Panc1 (cell line): ENCODE measurements around the gene PBX2. TPM values are rescaled to one million over a fixed set of nuclear protein-coding genes. Genes with fewer than 3 reads are reported as not detected.
"Not testable (repeated sequence)": the region's sequence is repeated elsewhere in the genome, so short reads cannot be mapped to it uniquely, and the experiment has no call there.

Experiments used
- ATAC-seq: fragments of 200-7000 bp; cut with Tn5 transposase; 2 replicates; pipeline ENCODE4 v1.9.1; 2020; ENCODE audit warnings: mild to moderate bottlenecking, moderate library complexity
- BruUV-seq: library from RNA; stranded (reverse); fragments of 400-500 nt; replicated peaks from 2 replicates; lab custom pipeline; 2021; lab: Mats Ljungman, UMichigan
- CTCF ChIA-PET: fragments of 300-600 bp; sonication (Branson Sonifier 250); formaldehyde crosslinking; loops from one replicate; lab custom pipeline; 2022; ENCODE audit warnings: antibody characterized with exemption; lab: Charles Lee
- POLR2A ChIA-PET: fragments of 300-600 bp; sonication (Branson Sonifier 250); formaldehyde crosslinking; loops from one replicate; lab custom pipeline; 2022; ENCODE audit warnings: antibody characterized with exemption; lab: Charles Lee
- DNase-seq: peaks from one replicate; pipeline ENCODE4 v3.0.0-alpha.2; 2010; ENCODE audit warnings: low read depth, low spot score
- H3K27ac ChIP-seq: 2 replicates; pipeline ENCODE4 v1.5.1; 2011; ENCODE audit warnings: mild to moderate bottlenecking, low read length, inconsistent platforms
- H3K27me3 ChIP-seq: fragments of 200-500 bp; sonication (Bioruptor generic); 2 replicates; pipeline ENCODE4 v1.6.0; 2014; ENCODE audit warnings: low read length, inconsistent platforms; ENCODE audit not compliant: control insufficient read depth, insufficient read depth
- H3K36me3 ChIP-seq: fragments of 200-500 bp; sonication (Bioruptor generic); 2 replicates; pipeline ENCODE4 v1.5.1; 2014; ENCODE audit warnings: inconsistent platforms, mild to moderate bottlenecking, low read length, moderate library complexity; ENCODE audit not compliant: control insufficient read depth, insufficient read depth
- H3K4me1 ChIP-seq: 2 replicates; pipeline ENCODE4 v1.5.1; 2011; ENCODE audit warnings: inconsistent platforms, mild to moderate bottlenecking, low read length, moderate library complexity; ENCODE audit not compliant: control insufficient read depth, insufficient read depth
- H3K4me3 ChIP-seq, 2 experiments: 2 replicates each; pipeline ENCODE4 v1.5.1; 2011 to 2012; ENCODE audit warnings: low read depth in 2 of 2, low read length in 2 of 2, mild to moderate bottlenecking in 2 of 2, inconsistent platforms in 1 of 2, moderate library complexity in 1 of 2
- H3K9me3 ChIP-seq: fragments of 200-500 bp; sonication (Bioruptor generic); 2 replicates; pipeline ENCODE4 v1.5.1; 2014; ENCODE audit warnings: low read depth, mild to moderate bottlenecking, inconsistent platforms, low read length, moderate library complexity; ENCODE audit not compliant: control insufficient read depth, insufficient read depth
- POLR2AphosphoS5 ChIP-seq: IDR thresholded peaks from 2 replicates; pipeline ENCODE4 v1.6.1; 2012; ENCODE audit warnings: mild to moderate bottlenecking, low read depth, low read length, moderate library complexity
- SIN3A ChIP-seq: IDR thresholded peaks from 2 replicates; pipeline ENCODE4 v1.6.1; 2012; ENCODE audit warnings: low read depth, mild to moderate bottlenecking, low read length, moderate library complexity, borderline replicate concordance; ENCODE audit not compliant: insufficient read depth
- TCF7L2 ChIP-seq: IDR thresholded peaks from 2 replicates; pipeline ENCODE4 v1.6.1; 2011; ENCODE audit warnings: mild to moderate bottlenecking, low read depth, low read length, inconsistent platforms
- in situ Hi-C: cut with HindIII; loops from 2 replicates; pipeline ENCODE4 v1.10.0; 2016; ENCODE audit warnings: low sequenced_read_pairs, low pct_unique_long_range_greater_than_20kb
- intact Hi-C: fragments of 100-400 bp; cut with micrococcal nuclease; formaldehyde crosslinking; loops from one replicate; pipeline ENCODE4 v1.10.0; 2022; ENCODE audit not compliant: unreplicated experiment
- total RNA-seq: library from RNA; stranded (reverse); gene quantifications from one replicate; pipeline ENCODE4 v1.2.1, GENCODE V29; 2021; ENCODE audit not compliant: unreplicated experiment
- TF ChIP-seq, protein P1 (sequence below): fragments of 450-650 bp; IDR thresholded peaks from 2 replicates; pipeline ENCODE4 v1.5.1; 2017; ENCODE audit warnings: mild to moderate bottlenecking
- TF ChIP-seq, protein P2 (sequence below), 2 experiments: IDR thresholded peaks; 2 replicates each; pipeline ENCODE4 v1.6.1; 2011 to 2012; ENCODE audit warnings: low read depth in 2 of 2, control low read depth in 1 of 2, low read length in 1 of 2, mild to moderate bottlenecking in 1 of 2, moderate library complexity in 1 of 2; ENCODE audit not compliant: insufficient read depth in 1 of 2

Gene PBX2
- total RNA-seq, 1 experiment from 2014 or later: 76.2 TPM

- BruUV-seq: no TSS peak
- intact Hi-C loops: loop anchor here (10.0 kb wide), 1 partner anchor 80 kb away; no protein-coding TSS in a partner anchor
- Histone ChIP-seq H3K9me3 (no peaks in the 10 kb centered on the region), H3K27me3 (no peaks in the 10 kb centered on the region), H3K27ac (peak overlapping the region; percentile 99; the same call in 1 of the 2 replicates), H3K36me3 (no peaks in the 10 kb centered on the region; the same call in 1 of the 2 replicates), H3K4me3 (no peak overlapping the region), H3K4me1 (peaks cover 36% of the 10 kb centered on the region)
- in situ Hi-C loops: no loop called here
- ChIA-PET CTCF (interaction anchor here (0.6 kb wide), 1 partner anchor 9 kb away, joined by 7 read pairs; no protein-coding TSS in a partner anchor), POLR2A (no interaction called here)
- no peak for DNase-seq
- TF ChIP-seq, protein P1, sequence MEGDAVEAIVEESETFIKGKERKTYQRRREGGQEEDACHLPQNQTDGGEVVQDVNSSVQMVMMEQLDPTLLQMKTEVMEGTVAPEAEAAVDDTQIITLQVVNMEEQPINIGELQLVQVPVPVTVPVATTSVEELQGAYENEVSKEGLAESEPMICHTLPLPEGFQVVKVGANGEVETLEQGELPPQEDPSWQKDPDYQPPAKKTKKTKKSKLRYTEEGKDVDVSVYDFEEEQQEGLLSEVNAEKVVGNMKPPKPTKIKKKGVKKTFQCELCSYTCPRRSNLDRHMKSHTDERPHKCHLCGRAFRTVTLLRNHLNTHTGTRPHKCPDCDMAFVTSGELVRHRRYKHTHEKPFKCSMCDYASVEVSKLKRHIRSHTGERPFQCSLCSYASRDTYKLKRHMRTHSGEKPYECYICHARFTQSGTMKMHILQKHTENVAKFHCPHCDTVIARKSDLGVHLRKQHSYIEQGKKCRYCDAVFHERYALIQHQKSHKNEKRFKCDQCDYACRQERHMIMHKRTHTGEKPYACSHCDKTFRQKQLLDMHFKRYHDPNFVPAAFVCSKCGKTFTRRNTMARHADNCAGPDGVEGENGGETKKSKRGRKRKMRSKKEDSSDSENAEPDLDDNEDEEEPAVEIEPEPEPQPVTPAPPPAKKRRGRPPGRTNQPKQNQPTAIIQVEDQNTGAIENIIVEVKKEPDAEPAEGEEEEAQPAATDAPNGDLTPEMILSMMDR: no peak
- TF ChIP-seq SIN3A (no peak), TCF7L2 (no peak), POLR2AphosphoS5 (no peak)
- TF ChIP-seq, protein P2, sequence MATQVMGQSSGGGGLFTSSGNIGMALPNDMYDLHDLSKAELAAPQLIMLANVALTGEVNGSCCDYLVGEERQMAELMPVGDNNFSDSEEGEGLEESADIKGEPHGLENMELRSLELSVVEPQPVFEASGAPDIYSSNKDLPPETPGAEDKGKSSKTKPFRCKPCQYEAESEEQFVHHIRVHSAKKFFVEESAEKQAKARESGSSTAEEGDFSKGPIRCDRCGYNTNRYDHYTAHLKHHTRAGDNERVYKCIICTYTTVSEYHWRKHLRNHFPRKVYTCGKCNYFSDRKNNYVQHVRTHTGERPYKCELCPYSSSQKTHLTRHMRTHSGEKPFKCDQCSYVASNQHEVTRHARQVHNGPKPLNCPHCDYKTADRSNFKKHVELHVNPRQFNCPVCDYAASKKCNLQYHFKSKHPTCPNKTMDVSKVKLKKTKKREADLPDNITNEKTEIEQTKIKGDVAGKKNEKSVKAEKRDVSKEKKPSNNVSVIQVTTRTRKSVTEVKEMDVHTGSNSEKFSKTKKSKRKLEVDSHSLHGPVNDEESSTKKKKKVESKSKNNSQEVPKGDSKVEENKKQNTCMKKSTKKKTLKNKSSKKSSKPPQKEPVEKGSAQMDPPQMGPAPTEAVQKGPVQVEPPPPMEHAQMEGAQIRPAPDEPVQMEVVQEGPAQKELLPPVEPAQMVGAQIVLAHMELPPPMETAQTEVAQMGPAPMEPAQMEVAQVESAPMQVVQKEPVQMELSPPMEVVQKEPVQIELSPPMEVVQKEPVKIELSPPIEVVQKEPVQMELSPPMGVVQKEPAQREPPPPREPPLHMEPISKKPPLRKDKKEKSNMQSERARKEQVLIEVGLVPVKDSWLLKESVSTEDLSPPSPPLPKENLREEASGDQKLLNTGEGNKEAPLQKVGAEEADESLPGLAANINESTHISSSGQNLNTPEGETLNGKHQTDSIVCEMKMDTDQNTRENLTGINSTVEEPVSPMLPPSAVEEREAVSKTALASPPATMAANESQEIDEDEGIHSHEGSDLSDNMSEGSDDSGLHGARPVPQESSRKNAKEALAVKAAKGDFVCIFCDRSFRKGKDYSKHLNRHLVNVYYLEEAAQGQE (IDR thresholded peaks at IDR 0.05; ENCODE audit: insufficient read depth in 1 of 2, low read depth in 2 of 2, low read length in 1 of 2): no peak
- no peak for ATAC-seq
Observed at GRCh38 chr6:32194388-32194787, 4.4 kb upstream of the PBX2 start.

- BruUV-seq, ATAC-seq, H3K36me3 ChIP-seq, H3K4me3 ChIP-seq, H3K27me3 ChIP-seq, DNase-seq, H3K9me3 ChIP-seq, CTCF ChIA-PET, POLR2A ChIA-PET, in situ Hi-C loops: not testable (repeated sequence)
- Histone ChIP-seq H3K4me1 (peaks cover 42% of the 10 kb centered on the region), H3K27ac (peak overlapping the region; percentile 81)
- intact Hi-C loops: loop anchor here (10.0 kb wide), 1 partner anchor 78 kb away; no protein-coding TSS in a partner anchor
Observed at GRCh38 chr6:32193096-32193495, 3.1 kb upstream of the PBX2 start.

GRCh38 chr6:32192608-32193039 is 2.6 kb upstream of the PBX2 start, which contains the start of gene GPSM3:
TSS of gene GPSM3 (minus strand) at chr6:32192643. CDS start at chr6:32192513, 130 bp downstream.
- no peak for DNase-seq
- ATAC-seq: no peak
- intact Hi-C loops: loop anchor here (10.0 kb wide), 1 partner anchor 78 kb away; no protein-coding TSS in a partner anchor
- ChIA-PET CTCF (no interaction called here), POLR2A (no interaction called here)
- BruUV-seq: no TSS peak
- Histone ChIP-seq H3K27me3 (no peaks in the 10 kb centered on the region), H3K36me3 (no peaks in the 10 kb centered on the region; the same call in 1 of the 2 replicates), H3K4me1 (peaks cover 42% of the 10 kb centered on the region), H3K4me3 (no peak within 1 kb of the TSS), H3K27ac (peak within 1 kb of the TSS; percentile 94), H3K9me3 (no peaks in the 10 kb centered on the region)
- TF ChIP-seq, protein P2 (IDR thresholded peaks at IDR 0.05; ENCODE audit: insufficient read depth in 1 of 2, low read depth in 2 of 2, low read length in 1 of 2): no peak
- no peak for TF ChIP-seq TCF7L2
- TF ChIP-seq POLR2AphosphoS5: no peak
- no peak for TF ChIP-seq SIN3A
- TF ChIP-seq, protein P1: no peak
- in situ Hi-C loops: no loop called here
